Effector memory CD4-positive, alpha-beta T cell (primary cell): ENCODE measurements around the gene ATF7.

ENCODE experiments used
- DNase-seq, 3 donors: peaks; one replicate each; pipeline ENCODE4 v3.0.0-alpha.2; 2020
- H3K27ac ChIP-seq: 2 replicates; pipeline ENCODE4 v1.7.0; 2013; ENCODE audit warnings: mild to moderate bottlenecking, low read length, moderate library complexity; ENCODE audit not compliant: insufficient read depth, poor library complexity, severe bottlenecking
- H3K27me3 ChIP-seq: replicated peaks from 2 replicates; pipeline ENCODE4 v1.7.0; 2013; ENCODE audit warnings: mild to moderate bottlenecking, low read length; ENCODE audit not compliant: insufficient read depth, control insufficient read depth, poor library complexity, severe bottlenecking
- H3K36me3 ChIP-seq: 2 replicates; pipeline ENCODE4 v1.7.0; 2013; ENCODE audit warnings: mild to moderate bottlenecking, low read length, moderate library complexity; ENCODE audit not compliant: control insufficient read depth, insufficient read depth
- H3K4me1 ChIP-seq: 2 replicates; pipeline ENCODE4 v1.7.0; 2013; ENCODE audit warnings: low read length, mild to moderate bottlenecking; ENCODE audit not compliant: control insufficient read depth, insufficient read depth, poor library complexity, severe bottlenecking
- H3K4me3 ChIP-seq: 2 replicates; pipeline ENCODE4 v1.7.0; 2013; ENCODE audit warnings: low read length, low read depth, mild to moderate bottlenecking; ENCODE audit not compliant: insufficient read depth, poor library complexity, severe bottlenecking
- H3K9me3 ChIP-seq: 2 replicates; pipeline ENCODE4 v1.7.0; 2013; ENCODE audit warnings: mild to moderate bottlenecking, low read length, moderate library complexity; ENCODE audit not compliant: control insufficient read depth

ATF7 gene

GRCh38 chr12:53467082-53467481 lies 159.1 kb downstream of the ATF7 start:
- Histone ChIP-seq H3K27me3 (no peaks in the 10 kb centered on the region), H3K4me1 (no peaks in the 10 kb centered on the region), H3K4me3 (no peak overlapping the region), H3K9me3 (no peaks in the 10 kb centered on the region), H3K36me3 (peaks cover 95% of the 10 kb centered on the region), H3K27ac (no peak overlapping the region)
- DNase-seq, result no peak

- Histone ChIP-seq H3K27me3 (no peaks in the 10 kb centered on the region), H3K9me3 (no peaks in the 10 kb centered on the region), H3K36me3 (peaks cover 95% of the 10 kb centered on the region), H3K4me1 (no peaks in the 10 kb centered on the region), H3K27ac (no peak overlapping the region), H3K4me3 (no peak overlapping the region)
- no peak for DNase-seq
These were observed 159.5 kb downstream of the ATF7 start for GRCh38 chr12:53466640-53467039.

GRCh38 chr12:53465679-53466078 lies 160.5 kb downstream of the ATF7 start:
- Histone ChIP-seq H3K9me3 (no peaks in the 10 kb centered on the region), H3K4me1 (no peaks in the 10 kb centered on the region), H3K4me3 (no peak overlapping the region), H3K27me3 (no peaks in the 10 kb centered on the region), H3K36me3 (peaks cover 97% of the 10 kb centered on the region), H3K27ac (no peak overlapping the region)
- no peak for DNase-seq

GRCh38 chr12:53464685-53465418 lies 161.3 kb downstream of the ATF7 start:
- H3K36me3 ChIP-seq, result peaks cover 99% of the 10 kb centered on the region
- no peaks in the 10 kb centered on the region for H3K9me3 ChIP-seq
- no peak for DNase-seq
- no peaks in the 10 kb centered on the region for H3K27me3 ChIP-seq
- no peak overlapping the region for H3K4me3 ChIP-seq
- H3K27ac ChIP-seq, result no peak overlapping the region
- H3K4me1 ChIP-seq, result no peaks in the 10 kb centered on the region

- no peak overlapping the region for H3K4me3 ChIP-seq
- H3K27ac ChIP-seq, result no peak overlapping the region
- peaks cover 99% of the 10 kb centered on the region for H3K36me3 ChIP-seq
- no peaks in the 10 kb centered on the region for H3K27me3 ChIP-seq
- no peaks in the 10 kb centered on the region for H3K4me1 ChIP-seq
- no peak for DNase-seq
- no peaks in the 10 kb centered on the region for H3K9me3 ChIP-seq
These were observed 162.2 kb downstream of the ATF7 start for GRCh38 chr12:53463802-53464560.

GRCh38 chr12:53462935-53463334 lies 163.2 kb downstream of the ATF7 start:
- no peaks in the 10 kb centered on the region for H3K4me1 ChIP-seq
- DNase-seq, result no peak
- peaks cover 99% of the 10 kb centered on the region for H3K36me3 ChIP-seq
- no peaks in the 10 kb centered on the region for H3K27me3 ChIP-seq
- H3K4me3 ChIP-seq, result no peak overlapping the region
- no peak overlapping the region for H3K27ac ChIP-seq
- no peaks in the 10 kb centered on the region for H3K9me3 ChIP-seq

GRCh38 chr12:53461591-53461990 lies 164.6 kb downstream of the ATF7 start:
- no peak for DNase-seq
- Histone ChIP-seq H3K36me3 (peaks cover 99% of the 10 kb centered on the region), H3K27ac (no peak overlapping the region), H3K4me1 (no peaks in the 10 kb centered on the region), H3K9me3 (no peaks in the 10 kb centered on the region), H3K4me3 (no peak overlapping the region), H3K27me3 (no peaks in the 10 kb centered on the region)

- Histone ChIP-seq H3K9me3 (no peaks in the 10 kb centered on the region), H3K27me3 (no peaks in the 10 kb centered on the region), H3K4me1 (no peaks in the 10 kb centered on the region), H3K4me3 (no peak overlapping the region), H3K36me3 (peaks cover 99% of the 10 kb centered on the region), H3K27ac (no peak overlapping the region)
- no peak for DNase-seq
These were observed 165.1 kb downstream of the ATF7 start for GRCh38 chr12:53461059-53461458.

- H3K9me3 ChIP-seq, result no peaks in the 10 kb centered on the region
- no peaks in the 10 kb centered on the region for H3K27me3 ChIP-seq
- no peak overlapping the region for H3K27ac ChIP-seq
- H3K36me3 ChIP-seq, result peaks cover 99% of the 10 kb centered on the region
- no peak overlapping the region for H3K4me3 ChIP-seq
- no peaks in the 10 kb centered on the region for H3K4me1 ChIP-seq
- DNase-seq, result no peak
These were observed 167.1 kb downstream of the ATF7 start for GRCh38 chr12:53459097-53459496.
